HL-60 (cell line): ENCODE measurements around the gene RENBP.

Experiments
- CTCF ChIP-seq: IDR thresholded peaks from one replicate; pipeline ENCODE4 v1.5.1; 2011; ENCODE audit warnings: low read length, control low read depth, inconsistent platforms; ENCODE audit not compliant: insufficient read depth
- GABPA ChIP-seq: IDR thresholded peaks from 2 replicates; pipeline ENCODE4 v1.6.1; 2012; ENCODE audit warnings: low read depth
- POLR2AphosphoS5 ChIP-seq: IDR thresholded peaks from 2 replicates; pipeline ENCODE4 v1.6.1; 2012; ENCODE audit warnings: low read depth
- REST ChIP-seq: IDR thresholded peaks from 2 replicates; pipeline ENCODE4 v1.6.1; 2012; ENCODE audit warnings: low read depth; ENCODE audit not compliant: insufficient replicate concordance

- TF ChIP-seq CTCF (no peak), GABPA (no peak), POLR2AphosphoS5 (no peak), REST (no peak)
These were observed 45.7 kb upstream of the RENBP start for GRCh38 chrX:153989973-153990655.
